ENCODE measurements around the gene CAB39. TPM values are rescaled to one million over a fixed set of nuclear protein-coding genes. Genes with fewer than 3 reads are reported as not detected.

The CAB39 gene
- polyA plus RNA-seq, 1 donor from 2014 or later: 118 TPM

DNA sequence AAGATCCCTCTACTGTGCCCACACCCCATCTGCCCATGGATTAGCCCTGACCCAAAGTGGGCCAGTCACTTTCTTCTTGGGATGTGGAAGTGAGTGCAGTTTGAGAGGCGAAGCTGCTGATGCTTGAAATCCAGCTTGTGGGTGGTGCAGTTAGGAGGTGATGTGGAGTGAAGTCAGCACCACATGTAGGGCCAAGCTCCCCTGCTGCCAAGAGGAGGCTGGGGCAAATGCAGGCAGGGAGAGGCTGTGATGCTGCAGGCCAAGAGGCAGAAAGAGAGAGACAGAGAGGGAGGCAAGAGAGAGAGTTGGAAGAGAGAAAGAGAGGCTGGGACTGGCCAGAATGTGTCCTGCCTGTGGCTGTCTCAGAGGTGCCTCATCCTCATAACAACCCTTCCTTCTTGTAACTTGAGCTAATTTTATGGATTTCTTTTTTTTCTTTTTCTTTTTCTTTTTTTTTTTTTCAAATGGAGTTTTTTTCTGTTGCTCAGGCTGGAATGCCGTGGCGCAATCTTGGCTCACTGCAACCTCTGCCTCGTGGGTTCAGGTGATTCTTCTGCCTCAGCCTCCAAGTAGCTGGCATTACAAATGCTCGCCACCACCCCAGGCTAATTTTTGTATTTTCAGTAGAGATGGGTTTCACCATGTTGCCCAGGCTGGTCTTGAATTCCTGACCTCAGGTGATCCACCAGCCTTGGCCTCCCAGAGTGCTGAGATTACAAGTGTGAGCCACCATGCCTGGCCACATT, 35.3 kb upstream of the CAB39 start:
- Histone ChIP-seq H3K9me2 (ENCODE audit: insufficient read depth, low read length) (no peaks in the 10 kb centered on the region), H3K4me3 (ENCODE audit: low read length) (no peak overlapping the region), H3K4me2 (ENCODE audit: low read length) (no peak overlapping the region), H2AFZ (ENCODE audit: low read depth, low read length) (no peak overlapping the region), H3K27me3 (ENCODE audit: insufficient read depth, low read depth, low read length) (no peaks in the 10 kb centered on the region), H3F3A (ENCODE audit: insufficient read depth, low read length, poor library complexity, severe bottlenecking) (no peaks in the 10 kb centered on the region), H4K20me1 (ENCODE audit: insufficient read depth) (no peaks in the 10 kb centered on the region), H3K27ac (ENCODE audit: low read length) (no peak overlapping the region), H3K9ac (ENCODE audit: low read length) (no peak overlapping the region), H3K79me2 (replicated peaks; ENCODE audit: insufficient read depth, low read length) (no peaks in the 10 kb centered on the region), H3K36me3 (ENCODE audit: insufficient read depth, low read length) (no peaks in the 10 kb centered on the region), H3K9me3 (ENCODE audit: low read length) (no peaks in the 10 kb centered on the region)
- no peak for TF ChIP-seq EP300 (conservative IDR thresholded peaks at IDR 0.05; ENCODE audit: poor library complexity, severe bottlenecking)
- no peak for TF ChIP-seq MXI1 (conservative IDR thresholded peaks at IDR 0.05; ENCODE audit: poor library complexity, severe bottlenecking)
- no peak for TF ChIP-seq TAF1 (IDR thresholded peaks at IDR 0.05; ENCODE audit: low read depth)
- TF ChIP-seq, protein P1, sequence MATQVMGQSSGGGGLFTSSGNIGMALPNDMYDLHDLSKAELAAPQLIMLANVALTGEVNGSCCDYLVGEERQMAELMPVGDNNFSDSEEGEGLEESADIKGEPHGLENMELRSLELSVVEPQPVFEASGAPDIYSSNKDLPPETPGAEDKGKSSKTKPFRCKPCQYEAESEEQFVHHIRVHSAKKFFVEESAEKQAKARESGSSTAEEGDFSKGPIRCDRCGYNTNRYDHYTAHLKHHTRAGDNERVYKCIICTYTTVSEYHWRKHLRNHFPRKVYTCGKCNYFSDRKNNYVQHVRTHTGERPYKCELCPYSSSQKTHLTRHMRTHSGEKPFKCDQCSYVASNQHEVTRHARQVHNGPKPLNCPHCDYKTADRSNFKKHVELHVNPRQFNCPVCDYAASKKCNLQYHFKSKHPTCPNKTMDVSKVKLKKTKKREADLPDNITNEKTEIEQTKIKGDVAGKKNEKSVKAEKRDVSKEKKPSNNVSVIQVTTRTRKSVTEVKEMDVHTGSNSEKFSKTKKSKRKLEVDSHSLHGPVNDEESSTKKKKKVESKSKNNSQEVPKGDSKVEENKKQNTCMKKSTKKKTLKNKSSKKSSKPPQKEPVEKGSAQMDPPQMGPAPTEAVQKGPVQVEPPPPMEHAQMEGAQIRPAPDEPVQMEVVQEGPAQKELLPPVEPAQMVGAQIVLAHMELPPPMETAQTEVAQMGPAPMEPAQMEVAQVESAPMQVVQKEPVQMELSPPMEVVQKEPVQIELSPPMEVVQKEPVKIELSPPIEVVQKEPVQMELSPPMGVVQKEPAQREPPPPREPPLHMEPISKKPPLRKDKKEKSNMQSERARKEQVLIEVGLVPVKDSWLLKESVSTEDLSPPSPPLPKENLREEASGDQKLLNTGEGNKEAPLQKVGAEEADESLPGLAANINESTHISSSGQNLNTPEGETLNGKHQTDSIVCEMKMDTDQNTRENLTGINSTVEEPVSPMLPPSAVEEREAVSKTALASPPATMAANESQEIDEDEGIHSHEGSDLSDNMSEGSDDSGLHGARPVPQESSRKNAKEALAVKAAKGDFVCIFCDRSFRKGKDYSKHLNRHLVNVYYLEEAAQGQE (IDR thresholded peaks at IDR 0.05; ENCODE audit: borderline replicate concordance): no peak
- TF ChIP-seq, protein P2, sequence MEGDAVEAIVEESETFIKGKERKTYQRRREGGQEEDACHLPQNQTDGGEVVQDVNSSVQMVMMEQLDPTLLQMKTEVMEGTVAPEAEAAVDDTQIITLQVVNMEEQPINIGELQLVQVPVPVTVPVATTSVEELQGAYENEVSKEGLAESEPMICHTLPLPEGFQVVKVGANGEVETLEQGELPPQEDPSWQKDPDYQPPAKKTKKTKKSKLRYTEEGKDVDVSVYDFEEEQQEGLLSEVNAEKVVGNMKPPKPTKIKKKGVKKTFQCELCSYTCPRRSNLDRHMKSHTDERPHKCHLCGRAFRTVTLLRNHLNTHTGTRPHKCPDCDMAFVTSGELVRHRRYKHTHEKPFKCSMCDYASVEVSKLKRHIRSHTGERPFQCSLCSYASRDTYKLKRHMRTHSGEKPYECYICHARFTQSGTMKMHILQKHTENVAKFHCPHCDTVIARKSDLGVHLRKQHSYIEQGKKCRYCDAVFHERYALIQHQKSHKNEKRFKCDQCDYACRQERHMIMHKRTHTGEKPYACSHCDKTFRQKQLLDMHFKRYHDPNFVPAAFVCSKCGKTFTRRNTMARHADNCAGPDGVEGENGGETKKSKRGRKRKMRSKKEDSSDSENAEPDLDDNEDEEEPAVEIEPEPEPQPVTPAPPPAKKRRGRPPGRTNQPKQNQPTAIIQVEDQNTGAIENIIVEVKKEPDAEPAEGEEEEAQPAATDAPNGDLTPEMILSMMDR (IDR thresholded peaks at IDR 0.05; ENCODE audit: poor library complexity, severe bottlenecking): no peak
- TF ChIP-seq EZH2 (IDR thresholded peaks at IDR 0.05; ENCODE audit: borderline replicate concordance, insufficient read depth, low read length, poor library complexity, severe bottlenecking): no peak
- TF ChIP-seq RAD21 (conservative IDR thresholded peaks at IDR 0.05): no peak
- no peak for TF ChIP-seq SMC3 (conservative IDR thresholded peaks at IDR 0.05; ENCODE audit: poor library complexity)
- TF ChIP-seq POLR2AphosphoS5 (IDR thresholded peaks at IDR 0.05): no peak

DNA sequence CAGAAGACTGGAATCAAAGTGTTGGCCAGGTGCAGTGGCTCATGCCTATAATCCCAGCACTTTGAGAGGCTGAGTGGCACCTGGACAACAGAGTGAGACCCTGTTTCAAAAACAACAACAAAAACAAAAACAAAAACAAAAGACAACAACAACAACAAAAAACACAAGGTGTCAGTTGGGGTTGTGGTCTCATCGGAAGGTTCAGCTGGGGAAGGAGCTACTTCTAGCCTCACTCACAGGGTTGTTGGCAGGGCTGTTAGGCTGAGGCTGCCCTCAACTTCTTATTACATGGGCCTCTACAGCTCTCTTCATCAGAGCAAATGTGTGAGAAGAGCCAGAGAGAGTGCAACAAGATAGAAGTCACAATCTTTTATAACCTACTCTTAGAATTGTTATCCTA, 34.6 kb upstream of the CAB39 start:
- Histone ChIP-seq H3K9ac (ENCODE audit: low read length) (no peak overlapping the region), H3K9me3 (ENCODE audit: low read length) (no peaks in the 10 kb centered on the region), H3K9me2 (ENCODE audit: insufficient read depth, low read length) (no peaks in the 10 kb centered on the region), H2AFZ (ENCODE audit: low read depth, low read length) (no peak overlapping the region), H3K36me3 (ENCODE audit: insufficient read depth, low read length) (no peaks in the 10 kb centered on the region), H3F3A (ENCODE audit: insufficient read depth, low read length, poor library complexity, severe bottlenecking) (no peaks in the 10 kb centered on the region), H3K79me2 (replicated peaks; ENCODE audit: insufficient read depth, low read length) (no peaks in the 10 kb centered on the region), H3K4me3 (ENCODE audit: low read length) (no peak overlapping the region), H3K4me2 (ENCODE audit: low read length) (no peak overlapping the region), H3K27ac (ENCODE audit: low read length) (no peak overlapping the region), H4K20me1 (ENCODE audit: insufficient read depth) (no peaks in the 10 kb centered on the region), H3K27me3 (ENCODE audit: insufficient read depth, low read depth, low read length) (no peaks in the 10 kb centered on the region)
- TF ChIP-seq EZH2 (IDR thresholded peaks at IDR 0.05; ENCODE audit: borderline replicate concordance, insufficient read depth, low read length, poor library complexity, severe bottlenecking) (no peak), RAD21 (conservative IDR thresholded peaks at IDR 0.05) (no peak), MXI1 (conservative IDR thresholded peaks at IDR 0.05; ENCODE audit: poor library complexity, severe bottlenecking) (no peak), EP300 (conservative IDR thresholded peaks at IDR 0.05; ENCODE audit: poor library complexity, severe bottlenecking) (no peak), POLR2AphosphoS5 (IDR thresholded peaks at IDR 0.05) (no peak), SMC3 (conservative IDR thresholded peaks at IDR 0.05; ENCODE audit: poor library complexity) (no peak), TAF1 (IDR thresholded peaks at IDR 0.05; ENCODE audit: low read depth) (no peak)
- TF ChIP-seq, protein P1 (IDR thresholded peaks at IDR 0.05; ENCODE audit: borderline replicate concordance): no peak
- TF ChIP-seq, protein P2 (IDR thresholded peaks at IDR 0.05; ENCODE audit: poor library complexity, severe bottlenecking): no peak

Measured in neural cell (in vitro differentiated cells).